Liver (tissue), 9 donors: Measurements from ENCODE around the gene CCNYL1. TPM values are rescaled to one million over a fixed set of nuclear protein-coding genes. Genes with fewer than 3 reads are reported as not detected.

Source experiments
- DNase-seq: peaks from one replicate; pipeline ENCODE4 v3.0.0-alpha.2; 2017; ENCODE audit warnings: low spot score
- H3K27ac ChIP-seq, 2 donors: one replicate each; pipeline ENCODE4 v1.7.0; 2013; ENCODE audit warnings: inconsistent platforms in 2 of 2, low read length in 2 of 2, control low read depth in 1 of 2, low read depth in 1 of 2, mild to moderate bottlenecking in 1 of 2
- H3K27me3 ChIP-seq, 4 donors: one replicate each; pipeline versions ENCODE4 v1.6.1 to v1.7.0; 2013; ENCODE audit warnings: low read length in 3 of 4, inconsistent platforms in 1 of 4, mild to moderate bottlenecking in 1 of 4, moderate library complexity in 1 of 4; ENCODE audit not compliant: control insufficient read depth in 4 of 4, insufficient read depth in 4 of 4
- H3K36me3 ChIP-seq, 4 donors: one replicate each; pipeline versions ENCODE4 v1.6.1 to v1.7.0; 2013; ENCODE audit warnings: low read length in 3 of 4, mild to moderate bottlenecking in 3 of 4, low read depth in 1 of 4, moderate library complexity in 1 of 4; ENCODE audit not compliant: control insufficient read depth in 4 of 4, insufficient read depth in 3 of 4
- H3K4me1 ChIP-seq, 4 donors: one replicate each; pipeline versions ENCODE4 v1.6.1 to v1.7.0; 2013; ENCODE audit warnings: low read length in 3 of 4, mild to moderate bottlenecking in 3 of 4, moderate library complexity in 1 of 4; ENCODE audit not compliant: control insufficient read depth in 4 of 4, insufficient read depth in 4 of 4
- H3K4me3 ChIP-seq, 3 donors: one replicate each; pipeline versions ENCODE4 v1.6.1 to v1.7.0; 2013; ENCODE audit warnings: low read length in 3 of 3, control low read depth in 1 of 3, low read depth in 1 of 3, mild to moderate bottlenecking in 1 of 3
- H3K9ac ChIP-seq, 2 donors: one replicate each; pipeline ENCODE4 v1.7.0; 2013; ENCODE audit warnings: low read length in 2 of 2, mild to moderate bottlenecking in 2 of 2, moderate library complexity in 2 of 2, control low read depth in 1 of 2, low read depth in 1 of 2
- H3K9me3 ChIP-seq, 4 donors: one replicate each; pipeline versions ENCODE4 v1.6.1 to v1.7.0; 2013; ENCODE audit warnings: low read length in 3 of 4; ENCODE audit not compliant: control insufficient read depth in 4 of 4
- EGR1 ChIP-seq, 2 donors: IDR thresholded peaks; 2 replicates each; pipeline ENCODE4 v1.6.1; 2016 to 2018; ENCODE audit warnings: antibody characterized with exemption in 2 of 2, low read depth in 2 of 2
- FOXA1 ChIP-seq: IDR thresholded peaks from 2 replicates; pipeline ENCODE4 v1.6.1; 2016; ENCODE audit warnings: antibody characterized with exemption
- FOXA2 ChIP-seq: IDR thresholded peaks from 2 replicates; pipeline ENCODE4 v1.6.1; 2016; ENCODE audit warnings: antibody characterized with exemption
- GABPA ChIP-seq, 2 donors: IDR thresholded peaks in 1 of 2; conservative IDR thresholded peaks in 1 of 2; 2 replicates each; pipeline ENCODE4 v1.6.1; 2016; ENCODE audit warnings: antibody characterized with exemption in 2 of 2, mild to moderate bottlenecking in 1 of 2, moderate library complexity in 1 of 2
- HNF4A ChIP-seq, 2 donors: conservative IDR thresholded peaks; 2 replicates each; pipeline ENCODE4 v1.6.1; 2016; ENCODE audit warnings: antibody characterized with exemption in 2 of 2, mild to moderate bottlenecking in 2 of 2
- HNF4G ChIP-seq: IDR thresholded peaks from 2 replicates; pipeline ENCODE4 v1.6.1; 2016; ENCODE audit warnings: antibody characterized with exemption
- JUND ChIP-seq, 2 donors: IDR thresholded peaks; 2 replicates each; pipeline ENCODE4 v1.6.1; 2016; ENCODE audit warnings: antibody characterized with exemption in 2 of 2
- NR2F2 ChIP-seq: IDR thresholded peaks from 2 replicates; pipeline ENCODE4 v1.6.1; 2016; ENCODE audit warnings: antibody characterized with exemption
- RAD21 ChIP-seq, 2 donors: IDR thresholded peaks; 2 replicates each; pipeline ENCODE4 v1.6.1; 2016; ENCODE audit warnings: antibody characterized with exemption in 2 of 2, mild to moderate bottlenecking in 2 of 2
- RXRA ChIP-seq, 2 donors: IDR thresholded peaks; 2 replicates each; pipeline ENCODE4 v1.6.1; 2017 to 2018; ENCODE audit warnings: antibody characterized with exemption in 2 of 2, mild to moderate bottlenecking in 1 of 2
- SP1 ChIP-seq: IDR thresholded peaks from 2 replicates; pipeline ENCODE4 v1.6.1; 2018; ENCODE audit warnings: antibody characterized with exemption, mild to moderate bottlenecking
- TAF1 ChIP-seq: conservative IDR thresholded peaks from 2 replicates; pipeline ENCODE4 v1.6.1; 2016; ENCODE audit warnings: antibody characterized with exemption, mild to moderate bottlenecking
- YY1 ChIP-seq: IDR thresholded peaks from 2 replicates; pipeline ENCODE4 v1.6.1; 2016; ENCODE audit warnings: antibody characterized with exemption, mild to moderate bottlenecking
- WGBS: extraction: QIAGEN DNeasy Blood & Tissue Kit; methylation state at CpG from one replicate; pipeline ENCODE4 v1.1.7; 2013; 5-methylcytosine and 5-hydroxymethylcytosine counted together
- polyA plus RNA-seq, 2 donors: library from polyadenylated mRNA; stranded (reverse) in 1 of 2; unstranded in 1 of 2; fragments of 200-250 nt in 1 of 2; fragments of >200 nt in 1 of 2; fragmentation: Nextera tagmentation in 1 of 2; extraction: Ambion mirVana in 1 of 2; gene quantifications; one replicate each; pipeline versions ENCODE4 v1.2.1 to v1.2.3, GENCODE V29; 2013 to 2015
- total RNA-seq, 2 donors: library from RNA; depleted of rRNA; stranded (reverse); fragments of >200 nt; gene quantifications; one replicate each; pipeline ENCODE4 v1.2.3, GENCODE V29; 2014
- TF ChIP-seq, protein P1 (sequence below): IDR thresholded peaks from 2 replicates; pipeline ENCODE4 v1.6.1; 2016; ENCODE audit warnings: antibody characterized with exemption
- TF ChIP-seq, protein P2 (sequence below): fragments of 150-350 bp; IDR thresholded peaks from 2 replicates; pipeline ENCODE4 v1.5.1; 2017; ENCODE audit warnings: improper control_type of control experiment, low read depth, low read length; ENCODE audit not compliant: missing input control
- TF ChIP-seq, protein P3 (sequence below): IDR thresholded peaks from 2 replicates; pipeline ENCODE4 v1.6.1; 2016; ENCODE audit warnings: antibody characterized with exemption, mild to moderate bottlenecking
- TF ChIP-seq, protein P4 (sequence below): IDR thresholded peaks from 2 replicates; pipeline ENCODE4 v1.6.1; 2016; ENCODE audit warnings: antibody characterized with exemption
- donor health status: healthy.
- donor health status: healthy.
- donor health status: healthy.
- donor health status: healthy.
- donor health status: healthy.

The CCNYL1 gene
- total and polyA plus RNA-seq, 4 donors = 5.8 to 9.3 (median 8.2) TPM

DNA sequence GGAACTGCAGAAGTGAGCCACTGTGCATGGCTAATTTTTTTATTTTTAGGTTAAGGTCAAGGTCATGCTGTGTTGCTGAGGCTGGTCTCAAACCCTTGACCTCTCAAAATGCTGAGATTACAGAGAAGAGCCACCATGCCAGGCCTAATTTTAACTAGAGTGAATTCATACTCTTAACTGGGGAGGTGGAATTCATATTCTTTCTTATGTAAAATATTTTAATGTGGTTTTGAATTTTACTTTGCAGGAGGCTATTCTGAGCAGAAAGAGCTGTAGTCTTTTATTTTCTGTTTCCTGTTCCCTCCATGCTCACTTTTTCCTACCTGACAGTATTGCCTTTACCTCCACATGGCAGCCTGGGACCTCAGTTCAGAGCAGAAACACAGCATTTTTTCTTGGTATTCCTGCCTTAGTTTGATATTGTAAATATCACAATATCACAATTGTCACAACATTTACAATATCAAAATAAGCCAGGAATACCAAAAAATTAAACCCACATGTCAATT is 37.1 kb upstream of the CCNYL1 start:
- Histone ChIP-seq H3K4me3 (no peak overlapping the region), H3K9me3 (no peaks in the 10 kb centered on the region), H3K36me3 (no peaks in the 10 kb centered on the region), H3K27me3 (no peaks in the 10 kb centered on the region), H3K9ac (no peak overlapping the region), H3K4me1 (no peaks in the 10 kb centered on the region), H3K27ac (no peak overlapping the region)
- TF ChIP-seq, protein P1, sequence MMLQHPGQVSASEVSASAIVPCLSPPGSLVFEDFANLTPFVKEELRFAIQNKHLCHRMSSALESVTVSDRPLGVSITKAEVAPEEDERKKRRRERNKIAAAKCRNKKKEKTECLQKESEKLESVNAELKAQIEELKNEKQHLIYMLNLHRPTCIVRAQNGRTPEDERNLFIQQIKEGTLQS = no peak
- TF ChIP-seq HNF4G (no peak), FOXA2 (no peak), EGR1 (IDR thresholded peaks at IDR 0.05; ENCODE audit: low read depth in 2 of 2) (no peak), RAD21 (IDR thresholded peaks at IDR 0.05) (no peak)
- TF ChIP-seq, protein P2, sequence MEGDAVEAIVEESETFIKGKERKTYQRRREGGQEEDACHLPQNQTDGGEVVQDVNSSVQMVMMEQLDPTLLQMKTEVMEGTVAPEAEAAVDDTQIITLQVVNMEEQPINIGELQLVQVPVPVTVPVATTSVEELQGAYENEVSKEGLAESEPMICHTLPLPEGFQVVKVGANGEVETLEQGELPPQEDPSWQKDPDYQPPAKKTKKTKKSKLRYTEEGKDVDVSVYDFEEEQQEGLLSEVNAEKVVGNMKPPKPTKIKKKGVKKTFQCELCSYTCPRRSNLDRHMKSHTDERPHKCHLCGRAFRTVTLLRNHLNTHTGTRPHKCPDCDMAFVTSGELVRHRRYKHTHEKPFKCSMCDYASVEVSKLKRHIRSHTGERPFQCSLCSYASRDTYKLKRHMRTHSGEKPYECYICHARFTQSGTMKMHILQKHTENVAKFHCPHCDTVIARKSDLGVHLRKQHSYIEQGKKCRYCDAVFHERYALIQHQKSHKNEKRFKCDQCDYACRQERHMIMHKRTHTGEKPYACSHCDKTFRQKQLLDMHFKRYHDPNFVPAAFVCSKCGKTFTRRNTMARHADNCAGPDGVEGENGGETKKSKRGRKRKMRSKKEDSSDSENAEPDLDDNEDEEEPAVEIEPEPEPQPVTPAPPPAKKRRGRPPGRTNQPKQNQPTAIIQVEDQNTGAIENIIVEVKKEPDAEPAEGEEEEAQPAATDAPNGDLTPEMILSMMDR = no peak
- DNase-seq = no peak

DNA sequence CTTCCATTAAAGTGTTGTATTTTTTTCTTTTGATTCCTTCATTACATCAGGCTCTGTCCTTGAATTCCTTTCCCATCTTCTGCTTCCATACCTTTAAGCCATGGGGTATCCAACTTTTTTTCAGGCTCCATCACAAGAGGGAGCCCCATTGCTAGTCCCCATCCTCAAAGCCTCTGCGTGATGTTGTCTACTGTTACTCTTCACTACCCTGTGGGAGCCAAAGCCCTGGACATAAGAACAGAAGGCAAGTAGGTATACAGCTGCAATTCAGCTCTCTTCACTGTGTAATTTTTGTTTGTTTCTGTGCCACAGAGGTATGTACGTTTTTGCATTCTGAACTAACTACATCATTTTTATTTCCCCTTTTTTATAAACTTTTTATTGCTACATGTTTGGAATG is 36.6 kb upstream of the CCNYL1 start:
- Histone ChIP-seq H3K27ac (no peak overlapping the region), H3K4me1 (no peaks in the 10 kb centered on the region), H3K9ac (no peak overlapping the region), H3K4me3 (no peak overlapping the region), H3K27me3 (no peaks in the 10 kb centered on the region), H3K9me3 (no peaks in the 10 kb centered on the region), H3K36me3 (no peaks in the 10 kb centered on the region)
- no peak for TF ChIP-seq NR2F2
- TF ChIP-seq JUND (IDR thresholded peaks at IDR 0.05) = no peak
- TF ChIP-seq GABPA (IDR thresholded peaks at IDR 0.05 in 1 of 2, conservative IDR thresholded peaks at IDR 0.05 in 1 of 2) = no peak
- no peak for TF ChIP-seq RAD21 (IDR thresholded peaks at IDR 0.05)
- no peak for TF ChIP-seq RXRA (IDR thresholded peaks at IDR 0.05)
- TF ChIP-seq FOXA1 = no peak
- no peak for TF ChIP-seq EGR1 (IDR thresholded peaks at IDR 0.05; ENCODE audit: low read depth in 2 of 2)
- TF ChIP-seq, protein P3, sequence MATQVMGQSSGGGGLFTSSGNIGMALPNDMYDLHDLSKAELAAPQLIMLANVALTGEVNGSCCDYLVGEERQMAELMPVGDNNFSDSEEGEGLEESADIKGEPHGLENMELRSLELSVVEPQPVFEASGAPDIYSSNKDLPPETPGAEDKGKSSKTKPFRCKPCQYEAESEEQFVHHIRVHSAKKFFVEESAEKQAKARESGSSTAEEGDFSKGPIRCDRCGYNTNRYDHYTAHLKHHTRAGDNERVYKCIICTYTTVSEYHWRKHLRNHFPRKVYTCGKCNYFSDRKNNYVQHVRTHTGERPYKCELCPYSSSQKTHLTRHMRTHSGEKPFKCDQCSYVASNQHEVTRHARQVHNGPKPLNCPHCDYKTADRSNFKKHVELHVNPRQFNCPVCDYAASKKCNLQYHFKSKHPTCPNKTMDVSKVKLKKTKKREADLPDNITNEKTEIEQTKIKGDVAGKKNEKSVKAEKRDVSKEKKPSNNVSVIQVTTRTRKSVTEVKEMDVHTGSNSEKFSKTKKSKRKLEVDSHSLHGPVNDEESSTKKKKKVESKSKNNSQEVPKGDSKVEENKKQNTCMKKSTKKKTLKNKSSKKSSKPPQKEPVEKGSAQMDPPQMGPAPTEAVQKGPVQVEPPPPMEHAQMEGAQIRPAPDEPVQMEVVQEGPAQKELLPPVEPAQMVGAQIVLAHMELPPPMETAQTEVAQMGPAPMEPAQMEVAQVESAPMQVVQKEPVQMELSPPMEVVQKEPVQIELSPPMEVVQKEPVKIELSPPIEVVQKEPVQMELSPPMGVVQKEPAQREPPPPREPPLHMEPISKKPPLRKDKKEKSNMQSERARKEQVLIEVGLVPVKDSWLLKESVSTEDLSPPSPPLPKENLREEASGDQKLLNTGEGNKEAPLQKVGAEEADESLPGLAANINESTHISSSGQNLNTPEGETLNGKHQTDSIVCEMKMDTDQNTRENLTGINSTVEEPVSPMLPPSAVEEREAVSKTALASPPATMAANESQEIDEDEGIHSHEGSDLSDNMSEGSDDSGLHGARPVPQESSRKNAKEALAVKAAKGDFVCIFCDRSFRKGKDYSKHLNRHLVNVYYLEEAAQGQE = no peak
- TF ChIP-seq HNF4G = no peak
- TF ChIP-seq FOXA2 = no peak
- TF ChIP-seq, protein P2 = no peak
- TF ChIP-seq, protein P1 = no peak
- TF ChIP-seq SP1 = no peak
- TF ChIP-seq, protein P4, sequence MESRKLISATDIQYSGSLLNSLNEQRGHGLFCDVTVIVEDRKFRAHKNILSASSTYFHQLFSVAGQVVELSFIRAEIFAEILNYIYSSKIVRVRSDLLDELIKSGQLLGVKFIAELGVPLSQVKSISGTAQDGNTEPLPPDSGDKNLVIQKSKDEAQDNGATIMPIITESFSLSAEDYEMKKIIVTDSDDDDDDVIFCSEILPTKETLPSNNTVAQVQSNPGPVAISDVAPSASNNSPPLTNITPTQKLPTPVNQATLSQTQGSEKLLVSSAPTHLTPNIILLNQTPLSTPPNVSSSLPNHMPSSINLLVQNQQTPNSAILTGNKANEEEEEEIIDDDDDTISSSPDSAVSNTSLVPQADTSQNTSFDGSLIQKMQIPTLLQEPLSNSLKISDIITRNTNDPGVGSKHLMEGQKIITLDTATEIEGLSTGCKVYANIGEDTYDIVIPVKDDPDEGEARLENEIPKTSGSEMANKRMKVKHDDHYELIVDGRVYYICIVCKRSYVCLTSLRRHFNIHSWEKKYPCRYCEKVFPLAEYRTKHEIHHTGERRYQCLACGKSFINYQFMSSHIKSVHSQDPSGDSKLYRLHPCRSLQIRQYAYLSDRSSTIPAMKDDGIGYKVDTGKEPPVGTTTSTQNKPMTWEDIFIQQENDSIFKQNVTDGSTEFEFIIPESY = no peak
- TF ChIP-seq HNF4A (conservative IDR thresholded peaks at IDR 0.05) = no peak
- no peak for TF ChIP-seq TAF1
- TF ChIP-seq YY1 = no peak
- DNase-seq = no peak
- WGBS = 81% methylated on average over 2 of the region's 2 CpGs
